Occipital lobe (tissue), 2 donors: ENCODE measurements around the gene TUBA4B. TPM values are rescaled to one million over a fixed set of nuclear protein-coding genes. Genes with fewer than 3 reads are reported as not detected.

ENCODE experiments used
- DNase-seq: peaks from one replicate; lab custom pipeline; 2025; lab: John Stamatoyannopoulos, UW
- total RNA-seq: library from RNA; depleted of rRNA; stranded (reverse); fragments of >200 nt; gene quantifications from one replicate; pipeline ENCODE4 v1.2.3, GENCODE V29; 2014

The TUBA4B gene
- total RNA-seq, 1 donor from 2014 or later = not detected

GRCh38 chr2:219218732-219219701, 34.0 kb upstream of the TUBA4B start, which contains the start of gene ABCB6:
Gene ABCB6, minus strand, starts transcription at chr2:219218958. Its CDS starts 285 bp downstream, at chr2:219218673.
- peak; percentile 97 for DNase-seq

GRCh38 chr2:219219784-219220532, 33.1 kb upstream of the TUBA4B start:
- DNase-seq = no peak

- no peak for DNase-seq
These were observed 32.2 kb upstream of the TUBA4B start for GRCh38 chr2:219220652-219221402.

- no peak for DNase-seq
These were observed 31.0 kb upstream of the TUBA4B start for GRCh38 chr2:219221957-219222518.

GRCh38 chr2:219223831-219224610, 29.0 kb upstream of the TUBA4B start:
- DNase-seq = no peak

- no peak for DNase-seq
These were observed 27.7 kb upstream of the TUBA4B start for GRCh38 chr2:219225350-219225749.

- no peak for DNase-seq
These were observed 24.8 kb upstream of the TUBA4B start for GRCh38 chr2:219228041-219228910.

- DNase-seq = no peak
These were observed 24.1 kb upstream of the TUBA4B start for GRCh38 chr2:219228911-219229304.

GRCh38 chr2:219229305-219230058, 23.6 kb upstream of the TUBA4B start, which contains the start of the genes ANKZF1 and ATG9A:
Gene ANKZF1, plus strand, starts transcription at chr2:219229806. Its CDS starts 452 bp downstream, at chr2:219230258.
Gene ATG9A, minus strand, starts transcription at chr2:219229636. Its CDS starts 1,612 bp downstream, at chr2:219228024.
- DNase-seq = peak; percentile 99

GRCh38 chr2:219230059-219230540, 22.9 kb upstream of the TUBA4B start:
- no peak for DNase-seq

GRCh38 chr2:219234331-219234730, 18.7 kb upstream of the TUBA4B start:
- no peak for DNase-seq

- no peak for DNase-seq
These were observed 9.7 kb upstream of the TUBA4B start for GRCh38 chr2:219243291-219243761.

- DNase-seq = no peak
These were observed 8.3 kb upstream of the TUBA4B start for GRCh38 chr2:219244789-219245147.

- DNase-seq = peak; percentile 88
These were observed 7.7 kb upstream of the TUBA4B start, which contains the start of the genes GLB1L and STK16 for GRCh38 chr2:219245148-219245898. Gene GLB1L, minus strand, starts transcription at chr2:219245444. Its CDS starts 1,871 bp downstream, at chr2:219243573. Gene STK16, plus strand, starts transcription at chr2:219245479. Its CDS starts 521 bp downstream, at chr2:219246000.

- no peak for DNase-seq
These were observed 7.2 kb upstream of the TUBA4B start for GRCh38 chr2:219245899-219246230.

GRCh38 chr2:219246559-219246958, 6.5 kb upstream of the TUBA4B start:
- no peak for DNase-seq
